ENCODE results near the gene MEF2B.

The MEF2B gene

DNA sequence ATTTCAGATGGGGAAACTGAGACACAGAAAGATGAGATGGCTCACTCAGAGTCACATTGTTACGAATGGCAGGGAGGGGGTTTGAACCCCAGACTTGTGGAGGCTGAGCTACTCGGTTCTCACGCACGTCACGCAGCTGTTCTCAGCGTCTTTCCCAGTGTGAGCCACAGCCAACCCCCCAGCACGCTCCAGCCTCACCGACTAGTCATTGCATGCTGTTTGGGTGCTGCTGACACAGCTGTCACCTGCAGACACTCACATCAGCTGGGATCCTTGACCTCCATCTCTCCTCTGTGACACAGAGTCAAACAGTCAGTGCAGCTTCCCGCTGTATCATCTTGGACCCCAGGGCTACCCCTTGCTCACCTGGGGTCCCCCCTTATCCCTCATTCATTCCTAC, 39.3 kb upstream of the MEF2B start:
- H3K4me1 ChIP-seq (ENCODE audit: insufficient read depth, low read length): no peaks in the 10 kb centered on the region
- no peak; the same call in 2 of the 3 replicates for ATAC-seq (ENCODE audit: insufficient read depth, low read depth)
- H3K4me2 ChIP-seq (ENCODE audit: insufficient read depth, low read length): no peak overlapping the region
- H3K36me3 ChIP-seq (ENCODE audit: insufficient read depth, low read length): no peaks in the 10 kb centered on the region
- peaks cover 4% of the 10 kb centered on the region; the same call in 1 of the 2 replicates for H4K20me1 ChIP-seq (ENCODE audit: insufficient read depth, low read length)
- no peak for TF ChIP-seq EZH2 (IDR thresholded peaks at IDR 0.05; ENCODE audit: borderline replicate concordance, low read depth, low read length, severe bottlenecking)
- TF ChIP-seq, protein P1, sequence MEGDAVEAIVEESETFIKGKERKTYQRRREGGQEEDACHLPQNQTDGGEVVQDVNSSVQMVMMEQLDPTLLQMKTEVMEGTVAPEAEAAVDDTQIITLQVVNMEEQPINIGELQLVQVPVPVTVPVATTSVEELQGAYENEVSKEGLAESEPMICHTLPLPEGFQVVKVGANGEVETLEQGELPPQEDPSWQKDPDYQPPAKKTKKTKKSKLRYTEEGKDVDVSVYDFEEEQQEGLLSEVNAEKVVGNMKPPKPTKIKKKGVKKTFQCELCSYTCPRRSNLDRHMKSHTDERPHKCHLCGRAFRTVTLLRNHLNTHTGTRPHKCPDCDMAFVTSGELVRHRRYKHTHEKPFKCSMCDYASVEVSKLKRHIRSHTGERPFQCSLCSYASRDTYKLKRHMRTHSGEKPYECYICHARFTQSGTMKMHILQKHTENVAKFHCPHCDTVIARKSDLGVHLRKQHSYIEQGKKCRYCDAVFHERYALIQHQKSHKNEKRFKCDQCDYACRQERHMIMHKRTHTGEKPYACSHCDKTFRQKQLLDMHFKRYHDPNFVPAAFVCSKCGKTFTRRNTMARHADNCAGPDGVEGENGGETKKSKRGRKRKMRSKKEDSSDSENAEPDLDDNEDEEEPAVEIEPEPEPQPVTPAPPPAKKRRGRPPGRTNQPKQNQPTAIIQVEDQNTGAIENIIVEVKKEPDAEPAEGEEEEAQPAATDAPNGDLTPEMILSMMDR (IDR thresholded peaks at IDR 0.05; ENCODE audit: borderline replicate concordance, extremely low read depth, low read length, poor library complexity, severe bottlenecking): no peak
- DNase-seq: no peak
- no peak overlapping the region for H2AFZ ChIP-seq (ENCODE audit: low read depth, low read length)
- no peaks in the 10 kb centered on the region for H3K27me3 ChIP-seq (ENCODE audit: insufficient read depth, low read length, poor library complexity)
- H3K4me3 ChIP-seq (ENCODE audit: low read depth in 1 of 2, low read length in 2 of 2): no peak overlapping the region
- no peak overlapping the region for H3K27ac ChIP-seq (ENCODE audit: low read length)
- no peaks in the 10 kb centered on the region for H3K9me3 ChIP-seq (ENCODE audit: insufficient read depth, low read length, severe bottlenecking)
- no peak overlapping the region for H3K9ac ChIP-seq (ENCODE audit: low read depth, low read length)
- no peaks in the 10 kb centered on the region for H3K79me2 ChIP-seq (ENCODE audit: insufficient read depth, low read length)

DNA sequence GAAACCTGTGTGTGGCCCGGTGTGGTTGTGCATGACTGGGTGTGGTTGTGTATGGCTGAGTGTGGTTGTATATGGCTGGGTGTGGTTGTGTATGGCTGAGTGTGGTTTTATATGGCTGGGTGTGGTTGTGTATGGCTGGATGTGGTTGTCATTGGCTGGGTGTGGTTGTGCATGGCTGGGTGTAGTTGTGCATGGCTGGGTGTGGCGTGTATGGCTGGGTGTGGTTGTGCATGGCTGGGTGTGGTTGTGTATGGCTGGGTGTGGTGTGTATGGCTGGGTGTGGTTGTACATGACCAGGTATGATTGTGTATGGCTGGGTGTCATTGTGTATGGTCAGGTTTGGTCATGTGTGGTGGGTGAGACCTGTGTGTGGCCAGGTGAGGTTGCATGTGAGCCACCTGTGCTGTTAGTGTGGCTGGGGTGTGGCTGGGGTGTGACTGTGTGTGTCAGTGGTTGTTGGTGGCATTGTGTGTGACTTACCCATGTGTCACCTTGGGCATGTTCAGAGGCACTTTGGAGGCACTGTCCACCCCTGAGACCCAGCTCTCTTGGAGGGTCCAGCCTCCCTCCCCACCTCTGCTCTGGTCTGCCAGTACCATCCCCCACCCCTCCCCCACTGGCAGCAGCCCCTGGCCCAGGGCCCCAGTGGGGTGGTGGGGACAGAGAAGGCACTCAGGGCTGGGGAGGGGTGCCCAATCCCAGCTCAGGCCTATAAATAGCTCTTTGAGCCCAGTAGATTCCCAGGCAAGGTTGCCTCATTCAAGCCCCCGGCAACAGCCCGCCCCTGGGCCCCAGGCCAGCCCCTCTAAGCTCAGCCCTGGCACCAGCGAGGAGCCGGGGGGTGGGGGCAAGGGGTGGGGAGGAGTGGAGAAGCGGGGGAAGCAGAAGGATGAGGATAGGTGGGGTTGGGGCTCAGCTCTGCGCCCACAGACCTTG, 37.8 kb upstream of the MEF2B start:
- ATAC-seq (ENCODE audit: insufficient read depth, low read depth) (no peak), DNase-seq (no peak)
- H3K4me2 ChIP-seq (ENCODE audit: insufficient read depth, low read length): no peak overlapping the region
- H3K27ac ChIP-seq (ENCODE audit: low read length): no peak overlapping the region
- H3K4me1 ChIP-seq (ENCODE audit: insufficient read depth, low read length): peaks cover 8% of the 10 kb centered on the region
- peaks cover under 1% of the 10 kb centered on the region; the same call in 1 of the 2 replicates for H3K36me3 ChIP-seq (ENCODE audit: insufficient read depth, low read length)
- peaks cover 3% of the 10 kb centered on the region for H3K79me2 ChIP-seq (ENCODE audit: insufficient read depth, low read length)
- H4K20me1 ChIP-seq (ENCODE audit: insufficient read depth, low read length): no peaks in the 10 kb centered on the region
- TF ChIP-seq, protein P1 (IDR thresholded peaks at IDR 0.05; ENCODE audit: borderline replicate concordance, extremely low read depth, low read length, poor library complexity, severe bottlenecking): no peak
- no peak overlapping the region for H3K9ac ChIP-seq (ENCODE audit: low read depth, low read length)
- no peaks in the 10 kb centered on the region for H3K27me3 ChIP-seq (ENCODE audit: insufficient read depth, low read length, poor library complexity)
- H2AFZ ChIP-seq (ENCODE audit: low read depth, low read length): no peak overlapping the region
- H3K9me3 ChIP-seq (ENCODE audit: insufficient read depth, low read length, severe bottlenecking): no peaks in the 10 kb centered on the region
- H3K4me3 ChIP-seq (ENCODE audit: low read depth in 1 of 2, low read length in 2 of 2): no peak overlapping the region

DNA sequence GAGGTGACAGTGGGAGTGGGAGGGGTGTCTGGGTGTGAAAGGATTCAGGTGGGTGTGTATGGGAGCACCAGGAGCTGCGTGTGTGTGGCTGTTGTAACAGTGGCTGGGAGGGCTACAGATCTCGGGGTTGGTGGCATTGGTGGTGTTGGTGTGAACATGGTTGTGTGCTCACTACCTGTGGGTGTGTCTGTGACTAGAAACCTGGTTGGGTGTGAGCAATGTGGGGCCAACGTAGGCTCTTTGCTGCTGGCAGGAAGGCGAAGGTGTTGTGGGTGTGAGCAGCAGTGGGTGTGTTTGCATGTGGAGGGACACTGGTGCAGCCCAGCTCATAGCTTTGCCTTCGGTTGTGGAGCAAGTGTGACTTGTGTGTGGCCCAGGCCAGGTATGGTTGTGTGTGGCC, 36.9 kb upstream of the MEF2B start:
- Histone ChIP-seq H3K9me3 (ENCODE audit: insufficient read depth, low read length, severe bottlenecking) (no peaks in the 10 kb centered on the region), H3K4me2 (ENCODE audit: insufficient read depth, low read length) (no peak overlapping the region), H3K9ac (ENCODE audit: low read depth, low read length) (no peak overlapping the region), H3K36me3 (ENCODE audit: insufficient read depth, low read length) (peaks cover 10% of the 10 kb centered on the region), H2AFZ (ENCODE audit: low read depth, low read length) (no peak overlapping the region), H3K4me1 (ENCODE audit: insufficient read depth, low read length) (peaks cover 17% of the 10 kb centered on the region), H3K27ac (ENCODE audit: low read length) (no peak overlapping the region), H4K20me1 (ENCODE audit: insufficient read depth, low read length) (no peaks in the 10 kb centered on the region), H3K27me3 (ENCODE audit: insufficient read depth, low read length, poor library complexity) (no peaks in the 10 kb centered on the region), H3K79me2 (ENCODE audit: insufficient read depth, low read length) (peaks cover 13% of the 10 kb centered on the region), H3K4me3 (ENCODE audit: low read depth in 1 of 2, low read length in 2 of 2) (no peak overlapping the region)
- DNase-seq: no peak
- TF ChIP-seq, protein P1 (IDR thresholded peaks at IDR 0.05; ENCODE audit: borderline replicate concordance, extremely low read depth, low read length, poor library complexity, severe bottlenecking): no peak
- no peak for TF ChIP-seq EZH2 (IDR thresholded peaks at IDR 0.05; ENCODE audit: borderline replicate concordance, low read depth, low read length, severe bottlenecking)
- ATAC-seq (ENCODE audit: insufficient read depth, low read depth): no peak
